ENCODE measurements around the gene C1orf174.

The C1orf174 gene

GRCh38 chr1:3884966-3885365 is 15.1 kb downstream of the C1orf174 start:
- peaks cover 10% of the 10 kb centered on the region for H3K4me1 Mint-ChIP-seq
- no peaks in the 10 kb centered on the region for H3K27me3 Mint-ChIP-seq
- no peak overlapping the region for H3K27ac Mint-ChIP-seq
- H3K4me3 Mint-ChIP-seq = no peak overlapping the region
- H3K9me3 Mint-ChIP-seq = no peaks in the 10 kb centered on the region
- peaks cover 32% of the 10 kb centered on the region for H3K36me3 Mint-ChIP-seq (ENCODE audit: low read depth)
- no peak for DNase-seq
- no peak for ATAC-seq

GRCh38 chr1:3883194-3883925 is 16.7 kb downstream of the C1orf174 start:
- Mint-ChIP-seq H3K4me3 (no peak overlapping the region), H3K27ac (no peak overlapping the region), H3K9me3 (no peaks in the 10 kb centered on the region), H3K27me3 (no peaks in the 10 kb centered on the region), H3K36me3 (ENCODE audit: low read depth) (peaks cover 39% of the 10 kb centered on the region), H3K4me1 (peaks cover 5% of the 10 kb centered on the region)
- DNase-seq (no peak), ATAC-seq (no peak)

DNA sequence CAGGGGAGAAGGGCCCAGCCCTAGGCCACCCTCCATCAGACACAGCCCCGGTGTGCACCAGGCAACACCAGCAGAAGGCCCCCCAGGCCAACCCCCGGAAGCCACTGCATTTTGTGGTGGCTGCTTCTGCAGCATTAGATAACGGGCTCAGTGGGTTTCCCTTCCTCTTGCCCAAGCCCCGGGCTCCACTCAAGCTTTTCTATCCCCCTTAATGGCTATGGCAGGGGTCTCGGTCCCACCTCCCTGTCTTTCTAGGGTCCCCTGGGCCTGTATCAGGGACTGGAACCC is 18.9 kb downstream of the C1orf174 start:
- no peak for ATAC-seq
- DNase-seq = no peak

DNA sequence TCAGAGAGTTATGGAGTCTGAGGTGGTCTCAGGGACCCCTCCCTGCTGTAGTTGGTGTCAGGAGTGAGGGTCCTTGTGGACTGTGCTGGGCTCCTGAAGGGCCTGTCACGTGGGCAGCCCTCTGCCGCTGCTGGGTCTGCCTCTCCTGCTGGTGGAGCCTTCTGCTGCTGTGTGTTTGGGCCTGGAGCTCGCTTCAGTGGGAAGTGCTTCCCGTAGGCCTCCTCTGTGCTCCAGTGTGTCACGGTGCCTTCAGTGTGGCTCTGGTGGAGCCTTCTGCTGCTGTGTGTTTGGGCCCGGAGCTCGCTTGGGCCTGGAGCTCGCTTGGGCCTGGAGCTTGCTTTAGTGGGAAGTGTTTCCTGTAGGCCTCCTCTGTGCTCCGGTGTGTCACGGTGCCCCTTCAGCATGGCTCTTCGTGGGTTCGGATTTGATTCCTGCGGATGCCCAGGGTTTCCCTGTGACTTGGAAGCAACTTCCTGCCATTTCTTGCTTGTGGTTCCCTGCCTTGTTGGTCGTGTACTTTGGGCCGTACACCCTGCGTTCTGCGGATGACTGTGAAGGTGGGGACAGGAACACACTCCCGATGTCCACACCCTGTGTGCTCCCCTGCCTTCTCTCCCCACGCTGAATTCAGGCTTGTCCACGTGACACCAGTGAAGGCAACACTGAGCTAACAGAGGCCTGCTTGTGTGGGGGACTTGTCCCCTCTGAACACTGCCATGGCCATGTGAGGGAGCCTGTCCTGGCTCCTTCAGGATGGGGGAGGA is 19.5 kb downstream of the C1orf174 start:
- H3K4me1 Mint-ChIP-seq = peaks cover 5% of the 10 kb centered on the region
- ATAC-seq (no peak), DNase-seq (no peak)
- H3K9me3 Mint-ChIP-seq = no peaks in the 10 kb centered on the region
- no peak overlapping the region for H3K4me3 Mint-ChIP-seq
- H3K36me3 Mint-ChIP-seq (ENCODE audit: low read depth) = peaks cover 41% of the 10 kb centered on the region
- H3K27me3 Mint-ChIP-seq = no peaks in the 10 kb centered on the region
- H3K27ac Mint-ChIP-seq = peak overlapping the region; percentile 57

More for the DNA sequence above, 18.9 kb downstream of the C1orf174 start:
- no peak overlapping the region for H3K27ac Mint-ChIP-seq
- H3K9me3 Mint-ChIP-seq = no peaks in the 10 kb centered on the region
- H3K27me3 Mint-ChIP-seq = no peaks in the 10 kb centered on the region
- H3K4me3 Mint-ChIP-seq = no peak overlapping the region
- peaks cover 5% of the 10 kb centered on the region for H3K4me1 Mint-ChIP-seq
- peaks cover 35% of the 10 kb centered on the region for H3K36me3 Mint-ChIP-seq (ENCODE audit: low read depth)

GRCh38 chr1:3879787-3880428 is 20.2 kb downstream of the C1orf174 start:
- DNase-seq = no peak
- H3K4me1 Mint-ChIP-seq = peaks cover 5% of the 10 kb centered on the region
- no peak overlapping the region for H3K27ac Mint-ChIP-seq
- H3K36me3 Mint-ChIP-seq (ENCODE audit: low read depth) = peaks cover 45% of the 10 kb centered on the region
- ATAC-seq = no peak
- no peaks in the 10 kb centered on the region for H3K9me3 Mint-ChIP-seq
- H3K4me3 Mint-ChIP-seq = no peak overlapping the region
- no peaks in the 10 kb centered on the region for H3K27me3 Mint-ChIP-seq

DNA sequence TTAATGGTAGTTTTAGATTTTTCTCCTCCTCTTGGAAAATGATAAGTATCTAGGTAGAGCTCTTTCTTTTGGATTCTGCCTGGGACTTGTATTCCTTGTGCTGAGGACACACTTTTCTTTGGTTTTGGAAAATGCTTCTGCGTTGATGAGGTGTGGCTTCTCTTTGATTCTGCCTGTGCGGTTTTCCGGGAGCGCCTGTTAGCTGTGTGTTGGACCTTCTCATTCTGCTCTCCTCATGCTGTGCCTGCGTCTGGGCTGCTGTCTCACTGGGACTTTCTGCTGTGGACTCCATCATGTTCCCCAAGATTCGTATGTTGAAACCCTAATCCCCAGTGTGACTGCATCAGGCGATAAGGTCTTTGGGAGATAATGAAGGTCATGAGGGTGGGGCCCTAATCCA is 21.0 kb downstream of the C1orf174 start:
- no peak overlapping the region for H3K27ac Mint-ChIP-seq
- no peak for ATAC-seq

GRCh38 chr1:3876716-3877115 is 23.4 kb downstream of the C1orf174 start:
- Mint-ChIP-seq H3K36me3 (ENCODE audit: low read depth) (peaks cover 38% of the 10 kb centered on the region), H3K4me1 (peaks cover 3% of the 10 kb centered on the region), H3K4me3 (no peak overlapping the region), H3K9me3 (no peaks in the 10 kb centered on the region), H3K27me3 (no peaks in the 10 kb centered on the region), H3K27ac (no peak overlapping the region)
- ATAC-seq (no peak), DNase-seq (no peak)

More for the DNA sequence above, 21.0 kb downstream of the C1orf174 start:
- Mint-ChIP-seq H3K9me3 (no peaks in the 10 kb centered on the region), H3K27me3 (no peaks in the 10 kb centered on the region), H3K4me3 (no peak overlapping the region), H3K4me1 (peaks cover 5% of the 10 kb centered on the region), H3K36me3 (ENCODE audit: low read depth) (peaks cover 39% of the 10 kb centered on the region)
- no peak for DNase-seq

GRCh38 chr1:3874736-3875135 is 25.3 kb downstream of the C1orf174 start:
- DNase-seq (no peak), ATAC-seq (no peak)
- Mint-ChIP-seq H3K9me3 (no peaks in the 10 kb centered on the region), H3K4me1 (no peaks in the 10 kb centered on the region), H3K36me3 (ENCODE audit: low read depth) (peaks cover 35% of the 10 kb centered on the region), H3K27ac (no peak overlapping the region), H3K27me3 (no peaks in the 10 kb centered on the region), H3K4me3 (no peak overlapping the region)

- DNase-seq = no peak
- H3K9me3 Mint-ChIP-seq = no peaks in the 10 kb centered on the region
- H3K4me3 Mint-ChIP-seq = no peak overlapping the region
- H3K27ac Mint-ChIP-seq = no peak overlapping the region
- no peak for ATAC-seq
- H3K27me3 Mint-ChIP-seq = no peaks in the 10 kb centered on the region
- no peaks in the 10 kb centered on the region for H3K4me1 Mint-ChIP-seq
- peaks cover 26% of the 10 kb centered on the region for H3K36me3 Mint-ChIP-seq (ENCODE audit: low read depth)
Observed at GRCh38 chr1:3872546-3872945, 27.5 kb downstream of the C1orf174 start.

DNA sequence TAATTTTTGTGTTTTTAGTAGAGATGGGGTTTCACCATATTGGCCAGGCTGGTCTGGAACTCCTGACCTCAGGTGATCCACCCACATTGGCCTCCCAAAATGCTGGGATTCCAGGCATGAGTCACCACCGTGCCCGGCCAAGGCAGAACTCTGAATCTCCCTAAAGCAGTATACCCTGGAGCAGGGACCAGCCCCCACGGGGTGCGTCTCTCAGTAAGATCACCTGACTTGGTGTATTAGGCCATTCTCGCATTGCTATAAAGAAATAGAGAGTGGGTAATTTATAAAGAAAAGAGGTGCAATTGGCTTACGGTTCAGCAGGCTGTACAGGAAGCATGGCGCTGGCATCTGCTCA is 28.6 kb downstream of the C1orf174 start:
- no peaks in the 10 kb centered on the region for H3K4me1 Mint-ChIP-seq
- H3K27ac Mint-ChIP-seq = no peak overlapping the region
- no peaks in the 10 kb centered on the region for H3K27me3 Mint-ChIP-seq
- H3K36me3 Mint-ChIP-seq (ENCODE audit: low read depth) = peaks cover 26% of the 10 kb centered on the region
- no peaks in the 10 kb centered on the region for H3K9me3 Mint-ChIP-seq
- ATAC-seq (no peak), DNase-seq (no peak)
- H3K4me3 Mint-ChIP-seq = no peak overlapping the region

GRCh38 chr1:3869751-3870301 is 30.2 kb downstream of the C1orf174 start:
- Mint-ChIP-seq H3K27ac (no peak overlapping the region), H3K9me3 (no peaks in the 10 kb centered on the region), H3K4me1 (no peaks in the 10 kb centered on the region), H3K27me3 (no peaks in the 10 kb centered on the region), H3K36me3 (ENCODE audit: low read depth) (peaks cover 12% of the 10 kb centered on the region), H3K4me3 (no peak overlapping the region)
- no peak for ATAC-seq
- no peak for DNase-seq

GRCh38 chr1:3868464-3869006 is 31.5 kb downstream of the C1orf174 start:
- no peak overlapping the region for H3K27ac Mint-ChIP-seq
- H3K4me3 Mint-ChIP-seq = no peak overlapping the region
- H3K27me3 Mint-ChIP-seq = no peaks in the 10 kb centered on the region
- no peaks in the 10 kb centered on the region for H3K9me3 Mint-ChIP-seq
- no peak for ATAC-seq
- no peak for DNase-seq
- H3K36me3 Mint-ChIP-seq (ENCODE audit: low read depth) = peaks cover 8% of the 10 kb centered on the region
- no peaks in the 10 kb centered on the region for H3K4me1 Mint-ChIP-seq

- H3K36me3 Mint-ChIP-seq (ENCODE audit: low read depth) = peaks cover 7% of the 10 kb centered on the region
- H3K9me3 Mint-ChIP-seq = no peaks in the 10 kb centered on the region
- no peaks in the 10 kb centered on the region for H3K27me3 Mint-ChIP-seq
- no peaks in the 10 kb centered on the region for H3K4me1 Mint-ChIP-seq
- DNase-seq (no peak), ATAC-seq (no peak)
- no peak overlapping the region for H3K4me3 Mint-ChIP-seq
- no peak overlapping the region for H3K27ac Mint-ChIP-seq
Observed at GRCh38 chr1:3865606-3866160, 34.4 kb downstream of the C1orf174 start.

DNA sequence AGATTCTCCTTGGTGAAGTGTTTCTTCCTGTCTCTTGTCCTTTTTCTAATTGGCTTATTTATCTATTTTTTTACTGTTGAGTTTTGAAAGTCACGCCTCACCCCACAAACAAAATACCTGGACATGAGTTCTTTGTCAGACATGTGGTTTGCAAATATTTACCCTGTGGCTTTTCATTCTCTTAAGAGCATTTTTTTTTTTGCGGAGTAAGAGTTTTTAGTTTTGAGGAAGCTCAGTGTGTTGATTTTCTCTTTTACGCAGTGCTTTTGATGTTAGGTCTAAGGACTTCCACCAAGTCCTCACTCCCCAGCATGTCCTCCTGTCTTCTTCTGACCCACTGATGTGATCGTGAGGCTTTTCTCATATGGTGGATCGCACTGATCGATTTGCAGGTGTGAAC is 35.2 kb downstream of the C1orf174 start:
- Mint-ChIP-seq H3K4me3 (no peak overlapping the region), H3K36me3 (ENCODE audit: low read depth) (peaks cover 5% of the 10 kb centered on the region), H3K27ac (no peak overlapping the region), H3K4me1 (no peaks in the 10 kb centered on the region), H3K27me3 (no peaks in the 10 kb centered on the region), H3K9me3 (no peaks in the 10 kb centered on the region)
- DNase-seq (no peak), ATAC-seq (no peak)
